Measurements from ENCODE around the gene ERBB2. TPM values are rescaled to one million over a fixed set of nuclear protein-coding genes. Genes with fewer than 3 reads are reported as not detected.

Gene ERBB2
- total and polyA plus RNA-seq, 2 of the 13 experiments (the other 11 are each of a cell fraction or from before 2014, with no cell fraction given) = 57.7 to 64.1 TPM

- TF ChIP-seq RBM39 (IDR thresholded peaks at IDR 0.05; ENCODE audit: low read depth, low read length, poor library complexity, severe bottlenecking) (no peak), PAF1 (CRISPR knock-in tag; IDR thresholded peaks at IDR 0.05) (0 out of 2 replicates have a peak, but pooled peaks have one; percentile 10), ZNF768 (CRISPR knock-in tag; IDR thresholded peaks at IDR 0.05) (0 out of 2 replicates have a peak, but pooled peaks have one; percentile 15), ZNF841 (CRISPR knock-in tag; IDR thresholded peaks at IDR 0.05; ENCODE audit: borderline replicate concordance) (no peak)
- TF ChIP-seq, protein P1, sequence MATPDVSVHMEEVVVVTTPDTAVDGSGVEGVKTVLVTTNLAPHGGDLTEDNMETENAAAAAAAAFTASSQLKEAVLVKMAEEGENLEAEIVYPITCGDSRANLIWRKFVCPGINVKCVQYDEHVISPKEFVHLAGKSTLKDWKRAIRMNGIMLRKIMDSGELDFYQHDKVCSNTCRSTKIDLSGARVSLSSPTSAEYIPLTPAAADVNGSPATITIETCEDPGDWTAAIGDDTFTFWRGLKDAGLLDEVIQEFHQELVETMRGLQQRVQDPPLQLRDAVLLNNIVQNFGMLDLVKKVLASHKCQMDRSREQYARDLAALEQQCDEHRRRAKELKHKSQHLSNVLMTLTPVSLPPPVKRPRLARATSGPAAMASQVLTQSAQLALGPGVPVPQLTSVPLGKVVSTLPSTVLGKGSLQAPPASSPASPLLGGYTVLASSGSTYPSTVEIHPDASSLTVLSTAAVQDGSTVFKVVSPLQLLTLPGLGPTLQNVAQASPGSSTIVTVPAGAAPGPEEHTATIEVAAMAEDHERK (CRISPR knock-in tag; IDR thresholded peaks at IDR 0.05; ENCODE audit: low read depth) = no peak
Measured at GRCh38 chr17:39726617-39727016, 26.8 kb downstream of the ERBB2 start (continued).

GRCh38 chr17:39727556-39727955, 27.7 kb downstream of the ERBB2 start:
- FAIRE-seq = no peak
- H2AFZ ChIP-seq (ENCODE audit: low read length) = no peak overlapping the region
- no peak overlapping the region for H3K27ac ChIP-seq (ENCODE audit: extremely low read length, insufficient read depth, low read length)
- DNase-seq (ENCODE audit: low spot score) = no peak
- no peaks in the 10 kb centered on the region for H3K9me3 ChIP-seq (ENCODE audit: low read length)
- BruUV-seq (replicated peaks) = no TSS peak
- POLR2A ChIA-PET = interaction anchor here (3.3 kb wide), 1 partner anchor 26 kb away, joined by 69 read pairs; the partner anchor contains the start of gene ERBB2
- H3K4me2 ChIP-seq (ENCODE audit: low read depth, low read length) = no peak overlapping the region
- in situ Hi-C loops (cut with HindIII; ENCODE audit: extremely low pct_ligation_motif_present, low pct_unique_long_range_greater_than_20kb) = no loop called here
- H3K4me3 ChIP-seq (replicated peaks in 1 of 3; ENCODE audit: insufficient read depth in 1 of 3, low read depth in 2 of 3, low read length in 3 of 3) = no peak overlapping the region
- 93% methylated on average over 10 of the region's 10 CpGs for WGBS (ENCODE audit: low lambda C conversion rate)
- CTCF ChIA-PET (ENCODE audit: low intra/inter-chr PET ratio, low total read pairs) = no interaction called here
- H3K9ac ChIP-seq (ENCODE audit: insufficient read depth, low read depth, low read length) = no peak overlapping the region
- H3K36me3 ChIP-seq (replicated peaks in 1 of 2; ENCODE audit: control insufficient read depth in 1 of 2, insufficient read depth in 2 of 2, low read length in 2 of 2) = peaks cover 19 to 56% of the 10 kb centered on the region in 2 experiments; a peak in 4 of 5 replicates
- no peaks in the 10 kb centered on the region for H3K27me3 ChIP-seq (ENCODE audit: control insufficient read depth in 1 of 2, insufficient read depth in 2 of 2, low read length in 2 of 2)
- peaks cover 19% of the 10 kb centered on the region for H3K4me1 ChIP-seq (ENCODE audit: insufficient read depth, low read length)
- peaks cover 4% of the 10 kb centered on the region for H3K79me2 ChIP-seq (ENCODE audit: insufficient read depth, low read length)
- no peaks in the 10 kb centered on the region for H4K20me1 ChIP-seq (ENCODE audit: insufficient read depth, low read length)
- ATAC-seq = no peak
- intact Hi-C loops (cut with micrococcal nuclease; ENCODE audit: unreplicated experiment) = no loop called here
- TF ChIP-seq AGO2 (optimal IDR thresholded peaks at IDR 0.05; ENCODE audit: low read depth, low read length) = peak; percentile 90
- TF ChIP-seq ZNF543 (CRISPR knock-in tag; IDR thresholded peaks at IDR 0.05) = no peak
- TF ChIP-seq, protein P2, sequence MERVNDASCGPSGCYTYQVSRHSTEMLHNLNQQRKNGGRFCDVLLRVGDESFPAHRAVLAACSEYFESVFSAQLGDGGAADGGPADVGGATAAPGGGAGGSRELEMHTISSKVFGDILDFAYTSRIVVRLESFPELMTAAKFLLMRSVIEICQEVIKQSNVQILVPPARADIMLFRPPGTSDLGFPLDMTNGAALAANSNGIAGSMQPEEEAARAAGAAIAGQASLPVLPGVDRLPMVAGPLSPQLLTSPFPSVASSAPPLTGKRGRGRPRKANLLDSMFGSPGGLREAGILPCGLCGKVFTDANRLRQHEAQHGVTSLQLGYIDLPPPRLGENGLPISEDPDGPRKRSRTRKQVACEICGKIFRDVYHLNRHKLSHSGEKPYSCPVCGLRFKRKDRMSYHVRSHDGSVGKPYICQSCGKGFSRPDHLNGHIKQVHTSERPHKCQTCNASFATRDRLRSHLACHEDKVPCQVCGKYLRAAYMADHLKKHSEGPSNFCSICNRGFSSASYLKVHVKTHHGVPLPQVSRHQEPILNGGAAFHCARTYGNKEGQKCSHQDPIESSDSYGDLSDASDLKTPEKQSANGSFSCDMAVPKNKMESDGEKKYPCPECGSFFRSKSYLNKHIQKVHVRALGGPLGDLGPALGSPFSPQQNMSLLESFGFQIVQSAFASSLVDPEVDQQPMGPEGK (CRISPR knock-in tag; IDR thresholded peaks at IDR 0.05) = no peak
- TF ChIP-seq ZFP91 (CRISPR knock-in tag; IDR thresholded peaks at IDR 0.05; ENCODE audit: borderline replicate concordance) = peak; percentile 35; the same call in 1 of the 2 replicates
- TF ChIP-seq BRD4 (CRISPR knock-in tag; IDR thresholded peaks at IDR 0.05) = no peak
- no peak for TF ChIP-seq SNAPC2 (CRISPR knock-in tag; IDR thresholded peaks at IDR 0.05)
- TF ChIP-seq GLMP (CRISPR knock-in tag; IDR thresholded peaks at IDR 0.05; ENCODE audit: borderline replicate concordance) = no peak
- TF ChIP-seq ZNF296 (CRISPR knock-in tag; conservative IDR thresholded peaks at IDR 0.05) = no peak
- TF ChIP-seq ZFP36 (IDR thresholded peaks at IDR 0.05; ENCODE audit: borderline replicate concordance, low read depth, low read length, partially characterized antibody) = no peak
- no peak for TF ChIP-seq NFIC (IDR thresholded peaks at IDR 0.05; ENCODE audit: low read length)
- 0 out of 4 replicates have a peak, but pooled peaks of 1 of the 2 experiments have one; percentile 3 for TF ChIP-seq POLR2A (IDR thresholded peaks at IDR 0.05; ENCODE audit: insufficient read depth in 1 of 2, low read depth in 2 of 2, low read length in 2 of 2)
